ENCODE measurements around the gene SVEP1. TPM values are rescaled to one million over a fixed set of nuclear protein-coding genes. Genes with fewer than 3 reads are reported as not detected.
"Not testable (repeated sequence)": the region's sequence is repeated elsewhere in the genome, so short reads cannot be mapped to it uniquely, and the experiment has no call there.

The SVEP1 gene
- total RNA-seq, 1 donor from 2014 or later, result 19.7 TPM

DNA sequence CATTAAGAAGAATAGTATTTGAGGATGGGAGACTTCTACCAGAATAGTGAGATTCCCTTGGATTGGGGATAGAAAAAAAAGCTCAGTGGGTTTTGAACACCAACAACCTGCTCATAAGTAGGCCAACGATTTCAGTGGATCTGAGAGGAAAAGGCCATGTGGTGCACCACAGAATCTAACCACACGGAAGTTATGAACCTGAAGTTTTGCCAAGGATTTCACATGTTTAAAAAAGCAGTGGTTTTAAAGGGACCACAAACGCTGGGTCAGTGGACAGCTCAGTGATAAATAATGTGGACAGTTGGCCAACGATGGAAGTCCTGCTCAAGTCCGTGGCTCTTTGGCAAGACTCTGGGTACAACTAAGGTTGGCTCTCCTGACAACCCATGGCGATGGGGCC, 134.6 kb downstream of the SVEP1 start:
- DNase-seq (ENCODE audit: low spot score), result no peak

DNA sequence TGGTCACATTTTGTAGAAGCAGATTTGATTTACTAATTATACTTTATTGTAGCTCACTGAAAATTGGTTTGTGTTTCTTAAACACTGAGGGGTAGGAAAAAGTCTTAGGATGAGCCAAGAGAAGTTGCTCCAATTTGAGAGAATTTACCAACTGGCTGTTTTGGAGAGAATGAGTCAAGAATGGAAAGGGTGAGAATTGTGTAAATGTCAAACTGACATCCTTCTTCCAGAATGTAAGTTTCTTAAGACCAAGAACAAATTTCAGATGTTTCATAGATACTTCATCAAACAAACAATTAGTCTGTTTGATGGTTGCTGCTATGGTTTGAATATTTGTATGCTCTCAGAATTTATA, 135.7 kb downstream of the SVEP1 start:
- DNase-seq (ENCODE audit: low spot score), result no peak

DNA sequence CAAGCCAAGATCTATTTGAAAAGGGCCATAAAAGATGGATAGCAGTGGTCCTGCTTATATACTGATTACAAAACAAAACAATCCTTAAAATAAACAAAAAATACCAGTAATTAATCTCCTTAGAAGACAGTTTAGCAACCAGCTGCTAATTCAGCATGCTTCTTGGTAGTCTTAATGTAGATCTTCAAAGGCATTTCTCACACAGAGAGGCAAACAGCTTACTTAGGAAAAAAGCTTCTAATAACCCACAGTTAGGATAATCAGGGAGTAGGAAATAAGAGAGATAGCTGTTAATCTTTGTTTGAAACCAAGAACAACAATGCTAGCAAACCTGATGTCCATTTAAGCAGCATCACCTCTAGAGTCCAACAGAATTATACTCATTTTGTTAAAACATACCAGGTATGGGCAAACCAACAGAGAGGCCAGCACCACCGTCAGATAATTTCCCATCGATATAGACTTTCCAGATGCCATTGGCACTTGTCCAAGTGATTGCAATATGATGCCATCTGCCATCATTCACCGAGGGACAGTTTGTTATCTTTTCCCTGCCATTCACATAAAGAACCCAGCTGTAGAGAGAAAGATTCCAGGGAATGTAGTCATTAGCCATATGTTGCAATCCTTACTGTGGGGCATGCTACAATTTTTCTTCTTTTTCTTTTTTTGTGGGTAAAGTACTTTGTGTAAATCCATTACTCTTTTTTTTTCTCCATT, 136.2 kb downstream of the SVEP1 start:
- DNase-seq (ENCODE audit: low spot score), result no peak

DNA sequence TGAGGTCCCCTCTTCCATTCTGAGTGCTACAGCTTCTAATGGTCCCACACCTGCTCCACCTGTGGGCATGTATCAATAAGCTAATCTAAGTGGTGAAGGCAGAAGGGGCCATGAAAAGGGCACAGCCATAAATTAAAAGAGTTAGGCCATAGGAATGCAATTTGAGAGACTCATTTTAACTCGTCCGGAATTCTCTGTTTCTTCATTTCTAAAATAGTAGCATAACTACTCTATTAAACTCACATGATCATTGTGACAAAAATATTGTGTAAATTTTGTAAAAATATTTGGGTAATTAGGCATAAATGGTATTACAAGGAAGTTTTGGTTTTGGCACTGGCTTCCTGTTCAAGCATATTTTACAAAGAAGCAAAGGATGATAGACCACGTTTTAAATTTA, 138.7 kb downstream of the SVEP1 start:
- no peak for DNase-seq (ENCODE audit: low spot score)

DNA sequence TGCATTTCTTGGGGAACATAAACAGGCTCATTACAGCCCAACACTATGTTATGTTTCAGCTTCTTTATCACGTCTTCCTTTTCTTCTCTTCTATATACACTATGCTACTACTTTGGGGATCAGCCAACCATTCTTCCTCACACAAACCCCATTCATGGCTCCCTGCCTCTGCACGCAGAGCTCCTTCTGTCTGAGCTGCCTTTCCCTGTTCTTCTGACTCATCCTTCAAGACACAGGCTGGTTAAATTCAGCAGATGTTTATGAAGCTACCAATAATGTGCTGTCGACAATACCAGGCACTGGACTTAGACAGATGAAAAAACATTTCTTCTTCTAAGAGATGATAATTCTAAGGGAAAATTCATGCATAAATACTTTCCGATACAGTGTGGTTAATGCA, 139.4 kb downstream of the SVEP1 start:
- no peak for DNase-seq (ENCODE audit: low spot score)

DNA sequence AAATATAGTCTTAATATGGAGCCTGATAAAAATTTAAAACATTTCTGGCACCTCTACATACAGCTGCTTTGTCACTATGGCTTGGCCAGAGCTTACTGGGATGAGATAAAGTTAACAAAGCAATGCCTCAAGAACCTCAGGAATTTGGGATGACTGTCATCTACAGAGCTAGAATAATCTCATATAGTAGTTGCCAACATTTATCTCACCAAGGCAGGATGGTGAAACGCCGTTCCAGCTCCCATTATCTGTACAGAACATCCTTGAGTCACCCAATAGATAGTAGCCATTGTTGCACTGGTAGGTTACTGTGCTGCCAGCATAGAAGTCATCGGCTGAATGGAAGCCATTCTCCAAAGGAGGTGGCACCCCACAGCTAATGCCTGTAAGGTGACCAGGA, 147.3 kb downstream of the SVEP1 start:
- no peak for DNase-seq (ENCODE audit: low spot score)

DNA sequence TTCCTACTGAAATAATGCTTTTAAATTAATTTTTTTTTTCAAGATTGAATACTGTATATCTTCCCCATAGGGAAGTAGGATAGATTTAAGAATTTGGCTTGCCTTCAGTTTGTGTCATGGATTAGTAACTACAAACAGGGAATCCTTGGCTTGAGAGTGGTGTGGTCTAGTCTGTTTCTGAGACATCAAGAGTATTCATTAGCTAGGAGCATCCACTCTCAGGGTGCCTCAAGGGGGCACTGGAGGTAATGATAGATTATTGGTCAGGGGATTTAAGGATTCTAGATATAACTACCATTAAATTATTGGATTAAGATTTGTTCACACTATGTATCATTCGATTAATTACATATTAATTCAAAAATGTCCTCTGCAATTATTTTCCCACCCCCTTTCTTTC, 150.1 kb downstream of the SVEP1 start:
- DNase-seq (ENCODE audit: low spot score), result no peak

DNA sequence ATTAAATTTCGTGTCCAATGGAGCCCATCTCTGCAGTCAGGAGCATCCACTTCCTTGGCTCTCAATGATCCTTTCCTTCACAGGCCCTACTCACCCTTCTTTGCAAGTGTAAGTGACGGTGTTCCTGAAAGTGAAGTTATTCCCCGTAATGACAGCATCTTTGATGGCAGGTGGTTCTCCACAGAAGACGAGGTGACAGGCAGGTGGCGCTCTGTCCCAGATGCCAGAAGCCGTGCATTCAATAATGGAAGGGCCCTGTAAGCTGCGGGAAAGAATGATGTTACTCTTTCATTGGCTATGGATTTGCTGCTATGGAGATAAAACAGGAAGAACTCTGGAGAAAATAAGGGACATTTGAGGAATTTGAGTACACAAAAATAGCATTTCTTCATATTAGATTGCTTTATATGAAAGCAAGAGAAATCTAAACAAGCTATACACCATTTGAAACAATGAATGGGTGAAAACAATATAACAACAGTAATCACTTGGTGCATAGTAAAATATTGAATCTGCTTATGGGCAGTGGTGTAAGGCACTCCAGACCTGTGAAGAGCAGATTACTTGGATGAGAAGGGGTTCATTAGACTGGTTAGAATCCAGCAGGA, 151.9 kb downstream of the SVEP1 start:
- DNase-seq (ENCODE audit: low spot score), result no peak

DNA sequence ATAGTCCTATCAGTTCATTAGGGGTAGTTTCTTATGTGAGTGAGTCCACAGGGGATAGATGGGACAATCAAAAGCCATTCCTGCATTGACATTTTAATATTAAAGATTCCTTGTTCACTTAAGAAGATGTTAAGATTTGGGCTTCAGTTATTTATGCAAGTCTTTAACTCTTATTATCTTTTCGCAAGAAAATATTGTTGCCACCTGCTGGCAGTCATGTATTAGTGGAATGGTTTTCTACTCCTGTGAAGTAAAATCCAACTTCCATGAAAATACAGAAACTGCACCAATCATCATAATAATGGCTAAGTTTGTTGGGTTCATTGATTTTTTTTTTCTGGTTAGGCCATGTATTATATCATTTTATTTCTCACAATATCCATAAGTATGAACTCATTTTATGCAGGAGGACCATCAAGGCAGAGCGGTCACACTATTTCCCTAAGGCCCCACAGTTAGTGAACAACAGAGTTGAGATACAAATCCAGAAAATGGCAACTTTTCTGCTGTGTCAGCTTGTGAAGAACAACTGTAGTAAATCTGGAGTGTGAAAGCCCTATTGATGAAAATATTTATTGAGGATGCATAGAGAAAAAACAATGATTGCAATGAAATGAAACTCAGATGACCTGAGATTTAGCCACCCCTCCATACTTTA, 153.4 kb downstream of the SVEP1 start:
- no peak for DNase-seq (ENCODE audit: low spot score)

DNA sequence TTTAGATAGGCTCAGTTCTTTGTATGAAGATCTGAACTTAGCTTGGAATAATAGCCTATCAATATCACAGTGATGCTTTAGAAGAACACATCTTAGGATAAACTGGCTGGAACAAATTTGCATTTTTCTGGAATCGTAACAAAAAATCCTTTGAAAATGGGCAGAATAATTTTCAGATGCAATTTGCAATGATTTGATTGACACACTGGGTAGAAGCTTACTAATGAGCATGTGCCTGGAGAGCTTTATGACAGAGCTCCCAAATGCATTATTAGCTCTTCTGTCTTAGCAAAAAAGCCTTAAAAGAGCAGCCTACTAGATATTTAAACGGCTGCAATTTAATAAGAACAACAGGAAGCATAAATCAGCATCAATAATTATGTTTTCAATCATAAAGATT, 165.1 kb downstream of the SVEP1 start:
- DNase-seq (ENCODE audit: low spot score), result no peak

DNA sequence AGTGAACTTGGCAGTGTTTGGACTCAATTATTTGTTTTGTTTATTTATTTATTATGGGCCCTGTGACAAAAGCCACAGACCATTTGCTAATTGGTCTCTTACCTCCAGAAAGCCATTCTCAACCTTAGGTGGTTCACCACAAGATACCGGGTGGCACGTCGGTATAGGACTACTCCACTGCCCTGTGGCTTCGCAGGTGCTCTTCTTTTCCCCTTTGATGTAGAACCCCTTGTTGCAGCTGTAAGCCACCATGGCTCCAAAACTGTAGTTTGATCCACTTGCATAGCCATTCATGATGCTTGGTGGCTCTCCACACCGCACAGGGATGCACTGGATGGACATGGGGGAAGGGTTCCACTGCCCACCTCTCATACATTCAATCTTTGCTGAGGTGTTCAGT, 168.6 kb downstream of the SVEP1 start:
- no peak for DNase-seq (ENCODE audit: low spot score)

DNA sequence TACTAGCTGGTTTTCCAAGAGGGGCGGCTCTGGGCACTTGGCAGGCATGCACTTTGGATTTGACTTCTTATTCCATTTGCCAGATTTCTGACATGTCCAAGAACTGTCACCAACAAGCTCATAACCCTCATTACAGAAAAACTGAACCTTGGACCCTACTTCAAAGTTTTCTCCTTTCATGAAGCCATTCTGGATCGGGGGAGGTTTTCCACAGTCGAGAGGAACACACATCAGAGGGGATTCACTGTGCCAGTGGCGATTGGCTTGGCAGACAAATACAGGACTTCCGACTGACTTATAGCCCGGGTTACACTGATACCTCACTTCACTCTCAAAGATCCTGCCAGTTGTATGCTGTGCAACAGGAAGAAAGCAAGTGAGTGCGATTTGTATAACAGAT, 170.9 kb downstream of the SVEP1 start:
- DNase-seq (ENCODE audit: low spot score), result no peak

DNA sequence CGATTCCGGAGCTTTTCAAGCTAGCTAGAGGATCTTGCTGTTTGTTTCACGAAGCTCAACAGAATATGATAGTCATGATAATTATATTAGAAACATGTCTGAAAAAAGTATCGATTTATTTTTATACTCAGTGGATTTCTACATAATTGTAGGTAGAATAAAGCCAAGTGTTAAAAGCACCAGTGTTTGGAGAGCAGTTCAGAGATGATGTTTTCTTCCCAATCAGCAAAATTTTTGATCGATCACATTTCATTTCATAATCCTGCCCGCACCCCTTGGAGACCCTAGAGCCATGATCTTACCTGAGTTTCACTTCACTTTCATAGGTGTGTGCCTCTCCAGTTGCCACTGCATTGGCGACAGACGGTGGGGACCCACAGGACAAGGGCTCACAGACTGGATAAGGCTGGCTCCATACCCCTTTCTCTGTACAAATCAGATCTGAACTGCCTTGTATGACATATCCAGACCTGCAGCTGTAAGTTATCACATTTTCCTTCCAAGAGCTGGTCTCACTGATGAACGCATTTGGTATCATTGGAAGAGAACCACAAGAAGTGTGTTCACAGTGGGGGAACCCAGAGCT, 173.6 kb downstream of the SVEP1 start:
- DNase-seq (ENCODE audit: low spot score), result no peak

DNA sequence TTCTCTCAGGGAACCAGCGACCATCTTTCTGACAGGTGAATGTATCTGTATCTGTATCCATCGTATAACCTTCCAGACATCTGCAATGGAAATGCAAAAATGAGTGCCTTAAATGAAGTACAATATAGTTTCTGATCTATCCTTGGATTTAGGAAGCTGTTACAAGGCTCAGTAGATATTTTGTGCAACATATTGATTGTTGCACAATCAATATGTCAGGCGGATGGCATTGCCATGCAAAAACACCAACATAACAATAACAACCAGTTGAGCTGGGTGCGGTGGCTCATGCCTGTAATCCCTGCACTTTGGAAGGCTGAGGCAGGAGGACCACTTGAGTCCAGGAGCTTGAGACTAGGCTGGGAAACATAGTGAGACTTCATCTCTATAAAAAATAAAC, 175.1 kb downstream of the SVEP1 start:
- no peak for DNase-seq (ENCODE audit: low spot score)

DNA sequence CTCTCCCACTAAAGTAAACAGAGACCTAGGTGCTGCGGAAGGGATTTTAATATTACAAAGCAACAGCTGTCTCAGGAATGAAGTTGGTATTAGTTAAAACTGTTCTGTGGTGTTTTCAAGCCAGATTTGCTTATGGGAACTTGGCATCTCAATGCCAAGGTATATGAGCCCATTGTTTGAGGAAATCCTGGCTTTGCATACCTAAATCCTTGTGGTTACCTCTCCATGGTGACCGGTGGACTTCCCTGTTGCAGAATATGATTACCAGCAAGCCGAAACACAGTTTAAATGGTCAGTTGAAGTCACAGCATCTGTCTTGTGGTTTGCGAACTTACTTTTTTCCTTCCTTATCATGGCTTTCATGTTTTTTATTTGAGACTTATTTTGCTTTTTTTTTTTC, 179.6 kb downstream of the SVEP1 start:
- no peak for DNase-seq (ENCODE audit: low spot score)

DNA sequence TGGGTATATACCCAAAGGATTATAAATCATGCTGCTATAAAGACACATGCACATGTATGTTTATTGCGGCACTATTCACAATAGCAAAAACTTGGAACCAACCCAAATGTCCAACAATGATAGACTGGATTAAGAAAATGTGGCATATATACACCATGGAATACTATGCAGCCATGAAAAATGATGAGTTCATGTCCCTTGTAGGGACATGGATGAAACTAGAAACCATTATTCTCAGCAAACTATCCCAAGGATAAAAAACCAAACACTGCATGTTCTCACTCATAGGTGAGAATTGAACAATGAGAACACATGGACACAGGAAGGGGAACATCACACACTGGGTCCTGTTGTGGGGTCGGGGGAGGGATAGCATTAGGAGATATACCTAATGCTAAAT, 180.5 kb downstream of the SVEP1 start:
- not testable (repeated sequence) for DNase-seq (ENCODE audit: low spot score)

DNA sequence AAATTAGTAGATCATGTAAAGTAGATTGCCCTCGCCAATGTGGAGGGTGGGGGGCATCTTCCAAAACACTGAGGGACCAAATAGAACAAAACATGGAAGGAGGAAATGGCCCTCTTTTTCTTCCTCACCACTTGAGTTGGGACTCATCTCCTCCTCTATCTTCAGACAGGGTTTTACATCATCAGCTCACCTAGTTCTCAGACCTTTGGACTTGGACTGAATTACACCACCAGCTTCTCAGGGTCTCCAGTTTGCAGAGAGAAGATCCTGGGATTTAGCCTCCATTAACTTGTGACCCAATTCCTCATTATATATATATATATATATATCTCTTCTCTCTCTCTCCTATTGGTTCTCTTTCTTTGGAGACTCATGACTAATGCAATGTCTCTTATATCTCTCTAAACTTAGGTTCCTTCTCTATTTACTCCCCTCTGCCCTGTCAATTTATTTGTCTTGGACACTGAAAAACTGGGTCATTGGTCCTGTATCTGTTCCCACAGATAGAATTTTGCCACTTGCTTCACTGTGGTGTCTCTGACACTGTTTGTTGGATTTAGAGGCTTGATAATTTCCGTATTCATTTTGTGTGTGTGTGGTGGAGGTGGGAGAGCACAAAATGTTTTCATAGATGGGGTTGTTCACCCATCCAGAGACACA, 187.6 kb downstream of the SVEP1 start:
- DNase-seq (ENCODE audit: low spot score), result no peak

DNA sequence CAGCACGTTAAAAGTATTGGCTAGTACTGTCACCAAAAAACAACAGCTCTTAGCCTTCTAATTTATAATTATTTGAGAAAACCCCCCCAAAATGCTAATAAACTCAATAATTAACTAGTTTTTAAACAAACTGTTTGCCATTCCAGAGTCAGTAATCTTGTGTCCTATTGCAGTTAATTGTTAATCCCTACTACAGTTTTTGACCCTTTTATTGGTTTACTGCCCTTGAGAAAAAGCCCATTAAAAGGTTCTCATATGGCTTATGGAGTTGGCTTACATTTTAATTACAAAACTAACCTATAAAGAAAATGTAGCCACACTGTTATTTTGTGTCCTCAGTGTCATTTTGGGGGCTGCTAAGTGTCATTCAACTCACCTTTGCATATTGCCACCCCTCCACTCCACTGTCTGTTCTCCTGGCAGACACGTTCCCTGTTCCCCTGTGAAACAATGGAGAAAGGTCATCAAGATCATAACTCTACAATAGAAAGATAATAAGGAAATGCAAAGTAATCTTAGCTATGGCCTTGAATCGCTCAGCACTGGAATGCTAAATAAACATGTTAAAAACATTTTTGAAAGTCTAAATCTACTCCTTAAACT, 190.3 kb downstream of the SVEP1 start:
- DNase-seq (ENCODE audit: low spot score), result no peak

DNA sequence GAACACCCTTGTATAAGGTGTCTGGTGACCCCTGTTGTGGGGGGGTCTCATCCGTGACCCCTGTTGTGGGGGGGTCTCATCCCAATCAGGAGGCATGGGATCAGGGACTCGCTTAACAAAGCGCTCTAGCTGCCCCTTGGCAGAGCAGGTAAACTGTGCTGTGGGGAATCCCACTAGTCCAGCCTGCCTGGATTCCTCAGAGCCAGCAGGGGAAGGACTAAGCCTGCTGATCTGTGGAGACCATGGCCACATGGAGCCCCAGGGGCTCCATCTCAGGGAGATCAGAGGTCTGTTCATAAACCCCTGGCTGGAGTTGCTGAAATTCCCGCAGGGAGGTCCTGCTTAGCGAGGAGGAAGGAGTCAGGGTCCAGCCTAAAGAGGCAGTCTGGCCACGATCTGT, 196.1 kb downstream of the SVEP1 start:
- DNase-seq (ENCODE audit: low spot score), result no peak

DNA sequence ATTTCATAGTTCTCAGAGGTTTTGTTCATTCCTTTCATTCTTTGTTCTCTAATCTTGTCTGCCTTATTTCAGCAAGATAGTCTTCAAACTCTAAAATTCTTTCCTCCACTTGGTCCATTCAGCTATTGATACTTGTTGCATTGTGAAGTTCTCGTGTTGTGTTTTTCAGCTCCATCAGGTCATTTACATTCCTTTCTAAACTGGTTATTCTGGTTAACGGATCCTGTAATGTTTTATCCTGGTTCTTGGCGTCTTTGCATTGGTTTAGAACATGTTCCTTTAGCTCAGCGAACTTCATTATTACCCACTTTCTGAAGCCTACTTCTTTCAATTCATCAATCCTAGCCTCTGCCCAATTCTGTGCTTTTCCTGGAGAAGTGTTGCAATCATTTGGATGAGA, 196.8 kb downstream of the SVEP1 start:
- no peak for DNase-seq (ENCODE audit: low spot score)

DNA sequence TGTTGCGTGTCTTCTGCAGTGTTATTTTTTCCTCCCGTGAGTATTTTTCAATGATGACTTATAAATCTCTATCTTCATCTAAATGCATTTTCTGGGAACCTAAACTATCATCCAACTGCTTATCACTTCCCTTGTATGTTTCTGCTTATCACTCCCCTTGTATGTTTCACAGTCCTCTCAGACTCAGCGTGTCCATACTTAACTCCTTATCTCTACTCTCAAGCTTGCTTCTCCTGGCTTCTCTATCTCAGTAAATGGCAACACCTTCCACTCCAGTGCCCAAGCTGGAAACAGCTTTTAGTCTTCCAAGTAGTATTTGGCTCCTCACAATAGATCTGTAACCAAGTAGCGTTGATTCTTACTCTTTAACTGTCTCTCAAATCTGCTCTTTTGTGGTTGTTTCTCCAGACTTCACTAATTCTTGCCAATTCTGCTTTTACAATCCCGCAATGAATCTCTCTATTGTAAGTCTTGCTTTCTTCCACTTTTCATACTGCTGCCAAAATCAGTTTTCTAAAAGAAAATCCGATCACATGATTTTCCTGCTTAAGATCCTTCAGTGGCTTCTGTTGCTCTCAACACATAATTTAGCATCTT, 208.0 kb downstream of the SVEP1 start:
- no peak for DNase-seq (ENCODE audit: low spot score)

DNA sequence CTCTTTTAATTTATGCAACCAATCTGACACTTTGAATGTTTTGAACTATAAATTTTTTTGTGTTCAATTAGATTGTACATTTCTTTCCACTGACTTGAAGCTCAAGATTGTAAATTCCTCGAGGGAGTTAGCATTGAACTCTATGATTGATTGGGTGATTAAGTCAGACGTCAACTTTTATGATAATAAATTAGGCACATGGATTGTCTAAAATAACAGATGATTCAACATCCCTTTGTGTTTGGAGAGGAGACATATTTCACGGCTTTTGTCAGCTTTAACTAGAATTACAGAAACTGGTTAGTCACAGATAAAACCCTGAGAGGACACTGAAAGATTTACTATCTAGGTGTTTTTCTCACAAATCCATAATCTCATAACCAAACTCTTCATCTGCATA, 209.2 kb downstream of the SVEP1 start:
- DNase-seq (ENCODE audit: low spot score), result no peak

All from ureter (tissue), 1 donor.